GM10248 (cell line): ENCODE results near the gene NXF1.
"Not testable (repeated sequence)": the region's sequence is repeated elsewhere in the genome, so short reads cannot be mapped to it uniquely, and the experiment has no call there.

ENCODE experiments used
- CTCF ChIA-PET: fragments of 300-600 bp; sonication (Branson Sonifier 250); formaldehyde crosslinking; extraction: SDS; loops from one replicate; lab custom pipeline; 2021; ENCODE audit warnings: antibody characterized with exemption; lab: Yijun Ruan, JAX
- POLR2A ChIA-PET: fragments of 350-650 bp; sonication (Branson Sonifier 250); formaldehyde crosslinking; extraction: SDS; loops from one replicate; lab custom pipeline; 2020; ENCODE audit warnings: antibody characterized with exemption; lab: Yijun Ruan, JAX
- DNase-seq: peaks from one replicate; pipeline ENCODE4 v3.0.0; 2012; ENCODE audit errors: extremely low spot score
- CTCF ChIP-seq: IDR thresholded peaks from 2 replicates; pipeline ENCODE4 v1.5.1; 2012; ENCODE audit warnings: mild to moderate bottlenecking, low read depth; ENCODE audit errors: extremely low read depth, missing control alignments, control extremely low read depth

The NXF1 gene

GRCh38 chr11:62842171-62842741 is 37.0 kb upstream of the NXF1 start:
- DNase-seq: peak; percentile 36
- ChIA-PET CTCF (interaction anchor here (5.1 kb wide), 1 partner anchor 13 kb away, joined by 16 read pairs; no protein-coding TSS in a partner anchor), POLR2A (interaction anchor here (1.0 to 3.4 kb wide), 12 partner anchors 12 to 170 kb away, joined by 3 to 236 read pairs (median 6); partner anchors contain the start of genes LBHD1, NXF1, POLR2G and UQCC3)
- no peak for TF ChIP-seq CTCF

GRCh38 chr11:62841361-62842170 is 36.3 kb upstream of the NXF1 start:
- DNase-seq: peak; percentile 92
- TF ChIP-seq CTCF: no peak
- CTCF ChIA-PET: interaction anchor here (1.0 to 2.6 kb wide), 3 partner anchors 13 to 176 kb away, joined by 3 to 17 read pairs (median 7); partner anchors contain the start of genes CSKMT and TMEM179B
- POLR2A ChIA-PET: interaction anchor here (0.6 to 3.4 kb wide), 49 partner anchors 9 to 1093 kb away, joined by 3 to 236 read pairs (median 6); partner anchors contain the start of genes B3GAT3, C11orf98, CSKMT and EEF1G

- CTCF ChIA-PET: interaction anchor here (1.0 to 2.6 kb wide), 4 partner anchors 13 to 175 kb away, joined by 3 to 17 read pairs (median 5); partner anchors contain the start of genes CSKMT and TMEM179B
- POLR2A ChIA-PET: interaction anchor here (0.6 to 3.4 kb wide), 52 partner anchors 9 to 1094 kb away, joined by 3 to 236 read pairs (median 6); partner anchors contain the start of genes B3GAT3, C11orf98, CSKMT and EEF1G
- not testable (repeated sequence) for DNase-seq
Observed at GRCh38 chr11:62840721-62841360, 35.6 kb upstream of the NXF1 start.

- CTCF ChIA-PET: interaction anchor here (0.6 to 2.6 kb wide), 3 partner anchors 14 to 52 kb away, joined by 3 to 17 read pairs (median 3); partner anchors contain the start of gene TMEM179B
- no peak for TF ChIP-seq CTCF
- POLR2A ChIA-PET: interaction anchor here (0.6 to 3.4 kb wide), 17 partner anchors 7 to 1050 kb away, joined by 3 to 236 read pairs (median 13); partner anchors contain the start of genes C11orf98, CSKMT, GNG3 and HNRNPUL2
- DNase-seq: peak; percentile 90
Observed at GRCh38 chr11:62839050-62839945, 34.1 kb upstream of the NXF1 start, which contains the start of gene WDR74. Gene WDR74, minus strand, starts transcription at chr11:62839590. Its CDS starts 20 bp downstream, at chr11:62839570.

GRCh38 chr11:62835336-62835735 is 30.1 kb upstream of the NXF1 start:
- DNase-seq: no peak
- TF ChIP-seq CTCF: no peak
- POLR2A ChIA-PET: no interaction called here
- CTCF ChIA-PET: interaction anchor here (0.8 to 0.9 kb wide), 2 partner anchors 9 to 43 kb away, joined by 3 to 4 read pairs; no protein-coding TSS in a partner anchor
